Cardiac fibroblast (primary cell): Measurements from ENCODE around the gene CBX8.

Experiments
- DNase-seq, 2 donors: peaks; one replicate each; pipeline versions ENCODE4 v3.0.0 to v3.0.0-alpha.2; 2010; ENCODE audit warnings: low read depth in 2 of 2
- H3K4me3 ChIP-seq, 2 donors: replicated peaks in 1 of 2; 1 replicate in 1 of 2; 2 replicates in 1 of 2; pipeline ENCODE4 v1.5.1; 2011; ENCODE audit warnings: low read depth in 2 of 2, low read length in 2 of 2, mild to moderate bottlenecking in 2 of 2, moderate library complexity in 1 of 2
- TF ChIP-seq, protein P1 (sequence below): IDR thresholded peaks from one replicate; pipeline ENCODE4 v1.5.1; 2011; ENCODE audit warnings: low read depth, mild to moderate bottlenecking, low read length, inconsistent platforms

The CBX8 gene

DNA sequence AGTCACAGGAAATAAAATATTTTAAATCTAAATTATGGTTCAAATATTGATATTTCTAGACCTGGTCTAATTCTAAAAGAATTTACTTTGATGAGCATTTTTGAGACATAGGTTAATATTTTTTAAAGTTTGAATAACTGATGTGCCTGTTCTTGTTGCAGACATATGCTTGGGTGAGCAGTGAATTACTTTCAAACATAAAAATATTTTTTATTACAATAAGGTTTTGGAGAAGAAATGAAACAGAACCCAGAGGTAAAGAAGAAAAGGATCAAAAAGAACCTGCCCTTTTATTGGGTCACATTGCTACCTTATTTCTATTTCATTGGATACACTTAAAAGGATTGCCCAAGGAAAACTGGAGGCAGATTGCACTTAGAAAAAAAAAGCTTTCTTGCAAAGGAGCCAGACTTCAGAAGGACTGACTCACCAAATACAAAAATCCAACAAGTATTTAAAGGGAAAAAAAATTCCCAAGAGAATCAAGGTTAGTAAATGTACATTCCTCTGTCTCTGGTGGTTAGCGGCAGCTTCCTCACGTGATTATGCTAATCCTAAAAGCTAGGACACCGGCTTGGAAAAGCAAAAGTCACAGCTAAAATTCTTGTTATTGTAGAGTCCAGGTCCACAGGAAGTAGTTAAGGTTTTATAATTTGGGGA, 47.6 kb downstream of the CBX8 start:
- no peak overlapping the region for H3K4me3 ChIP-seq
- TF ChIP-seq, protein P1, sequence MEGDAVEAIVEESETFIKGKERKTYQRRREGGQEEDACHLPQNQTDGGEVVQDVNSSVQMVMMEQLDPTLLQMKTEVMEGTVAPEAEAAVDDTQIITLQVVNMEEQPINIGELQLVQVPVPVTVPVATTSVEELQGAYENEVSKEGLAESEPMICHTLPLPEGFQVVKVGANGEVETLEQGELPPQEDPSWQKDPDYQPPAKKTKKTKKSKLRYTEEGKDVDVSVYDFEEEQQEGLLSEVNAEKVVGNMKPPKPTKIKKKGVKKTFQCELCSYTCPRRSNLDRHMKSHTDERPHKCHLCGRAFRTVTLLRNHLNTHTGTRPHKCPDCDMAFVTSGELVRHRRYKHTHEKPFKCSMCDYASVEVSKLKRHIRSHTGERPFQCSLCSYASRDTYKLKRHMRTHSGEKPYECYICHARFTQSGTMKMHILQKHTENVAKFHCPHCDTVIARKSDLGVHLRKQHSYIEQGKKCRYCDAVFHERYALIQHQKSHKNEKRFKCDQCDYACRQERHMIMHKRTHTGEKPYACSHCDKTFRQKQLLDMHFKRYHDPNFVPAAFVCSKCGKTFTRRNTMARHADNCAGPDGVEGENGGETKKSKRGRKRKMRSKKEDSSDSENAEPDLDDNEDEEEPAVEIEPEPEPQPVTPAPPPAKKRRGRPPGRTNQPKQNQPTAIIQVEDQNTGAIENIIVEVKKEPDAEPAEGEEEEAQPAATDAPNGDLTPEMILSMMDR: no peak
- DNase-seq: peak; percentile 73 to 82

DNA sequence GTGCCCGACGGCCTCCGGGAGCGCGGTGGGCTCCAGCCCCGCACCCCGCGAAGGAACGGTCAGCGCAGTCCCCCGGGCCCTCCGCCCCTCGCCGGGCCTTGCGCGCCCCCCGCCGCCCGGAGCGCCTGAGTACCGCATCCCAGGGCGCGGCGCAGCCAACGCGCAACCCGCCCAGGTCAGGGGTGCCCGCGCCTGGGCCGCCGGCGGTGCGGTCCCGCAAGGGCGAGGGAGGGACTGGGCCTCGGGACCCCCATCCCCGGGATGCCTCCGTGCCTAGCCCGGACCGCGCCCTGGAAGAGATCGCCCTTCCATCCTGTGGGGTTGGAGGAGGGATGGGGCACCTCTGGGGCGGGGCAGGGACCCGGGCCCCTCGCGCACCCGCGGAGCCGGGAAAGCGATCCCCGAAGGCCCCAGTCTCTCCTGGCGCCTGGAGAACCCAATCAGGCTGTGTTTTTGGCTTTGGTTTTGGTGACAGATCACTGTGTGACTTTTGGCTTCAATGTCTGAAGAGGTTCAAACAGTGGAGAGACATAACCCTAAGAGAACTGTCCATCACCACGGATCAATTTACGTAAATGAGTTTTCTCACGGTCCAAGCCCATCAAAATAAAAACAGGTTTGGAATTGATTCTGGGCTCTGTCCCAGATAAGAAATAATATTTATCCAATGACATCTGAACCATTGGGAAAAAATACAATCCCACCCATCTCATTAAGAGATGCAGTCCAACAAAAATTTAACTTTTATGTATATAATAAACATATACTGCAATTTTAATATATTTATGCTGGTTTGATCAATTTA, 48.4 kb downstream of the CBX8 start:
- no peak for DNase-seq
- TF ChIP-seq, protein P1: no peak
- no peak overlapping the region for H3K4me3 ChIP-seq

DNA sequence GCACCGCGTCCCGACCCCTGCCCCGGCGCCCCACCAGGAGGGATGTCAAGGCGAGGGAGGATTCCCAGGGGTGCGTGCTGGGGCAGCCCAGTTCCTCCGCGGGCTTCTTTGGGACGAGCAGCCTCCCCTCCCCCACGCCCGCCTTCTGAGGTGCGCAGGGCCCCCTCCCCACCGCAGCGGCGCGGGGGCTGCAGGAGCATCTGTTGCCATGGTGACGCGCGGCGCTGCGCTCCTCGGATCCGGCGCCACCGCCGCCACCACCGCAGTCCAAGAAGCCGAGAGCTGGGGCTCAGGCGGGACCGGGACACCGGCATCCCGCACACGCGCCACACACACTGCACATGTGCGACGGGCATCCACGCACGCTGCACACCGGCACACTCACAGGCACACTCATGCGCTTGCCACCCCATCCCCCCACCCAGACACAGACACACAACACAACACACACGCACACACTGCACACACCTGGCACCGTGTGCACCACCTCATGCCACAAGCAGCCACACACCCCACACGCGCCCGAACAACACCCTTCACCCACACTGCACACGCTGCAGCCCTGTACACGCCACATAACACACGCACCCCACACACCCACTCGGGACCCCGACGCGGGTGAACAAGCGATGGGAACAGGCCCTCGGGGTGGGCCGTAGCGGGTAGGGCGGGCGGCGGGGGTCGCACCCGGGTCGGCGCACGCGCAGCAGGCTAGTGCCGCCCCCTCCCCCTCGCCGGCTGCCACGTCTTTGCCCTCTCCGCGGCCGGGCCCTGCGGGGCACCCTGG, 49.2 kb downstream of the CBX8 start:
- no peak overlapping the region for H3K4me3 ChIP-seq
- DNase-seq: no peak
- TF ChIP-seq, protein P1: no peak

DNA sequence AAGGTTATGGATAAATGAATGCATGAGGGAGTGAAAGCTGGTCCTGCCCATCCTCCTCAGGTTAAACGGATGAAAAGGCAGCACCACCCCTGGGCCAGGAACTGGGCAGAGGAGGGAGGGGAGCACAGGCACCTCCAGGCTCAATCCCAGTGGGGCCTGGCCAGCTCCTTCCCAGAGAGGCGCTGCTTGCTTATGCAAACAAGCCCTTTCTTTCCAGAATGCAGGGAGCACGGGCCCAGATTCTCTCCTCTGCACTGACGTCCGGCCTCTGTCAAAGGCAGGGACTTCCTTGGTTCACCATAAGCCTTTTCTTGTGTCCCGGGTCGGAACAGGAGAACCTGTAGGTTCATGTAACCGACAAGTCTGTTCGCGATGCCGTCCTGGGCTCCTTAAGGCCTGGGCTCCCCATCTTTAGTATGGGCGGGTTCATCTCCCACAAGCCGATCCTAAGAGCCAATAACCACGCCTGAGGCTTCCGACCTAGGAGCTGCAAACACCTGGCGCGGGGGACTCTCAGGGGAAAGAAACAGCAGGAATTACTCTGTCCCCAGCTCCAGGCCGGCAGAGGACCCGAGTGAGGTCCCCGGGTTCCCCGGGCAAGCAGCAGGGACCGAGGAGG, 49.9 kb downstream of the CBX8 start:
- H3K4me3 ChIP-seq: no peak overlapping the region
- DNase-seq: peak; percentile 6 to 18

DNA sequence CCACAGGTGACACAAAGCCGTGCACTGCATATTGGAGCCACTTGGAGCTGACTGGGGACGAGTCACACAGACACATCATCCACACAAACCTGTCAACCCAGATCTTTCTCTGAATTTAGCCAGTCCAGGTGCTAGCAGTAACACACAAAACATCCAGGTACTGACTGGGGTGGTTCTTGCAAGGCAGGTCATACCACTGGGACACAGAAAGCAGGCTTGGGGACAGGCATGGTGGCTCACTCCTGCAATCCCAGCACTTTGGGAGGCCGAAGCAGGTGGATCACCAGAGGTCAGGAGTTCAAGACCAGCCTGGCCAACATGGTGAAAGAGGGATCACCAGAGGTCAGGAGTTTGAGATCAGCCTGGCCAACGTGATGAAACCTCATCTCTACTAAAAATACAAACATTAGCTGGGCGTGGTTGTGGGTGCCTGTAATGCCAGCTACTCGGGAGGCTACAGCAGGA, 51.2 kb downstream of the CBX8 start:
- no peak overlapping the region for H3K4me3 ChIP-seq
- no peak for DNase-seq
- TF ChIP-seq, protein P1: no peak

More for the DNA sequence above, 49.9 kb downstream of the CBX8 start:
- TF ChIP-seq, protein P1: no peak

DNA sequence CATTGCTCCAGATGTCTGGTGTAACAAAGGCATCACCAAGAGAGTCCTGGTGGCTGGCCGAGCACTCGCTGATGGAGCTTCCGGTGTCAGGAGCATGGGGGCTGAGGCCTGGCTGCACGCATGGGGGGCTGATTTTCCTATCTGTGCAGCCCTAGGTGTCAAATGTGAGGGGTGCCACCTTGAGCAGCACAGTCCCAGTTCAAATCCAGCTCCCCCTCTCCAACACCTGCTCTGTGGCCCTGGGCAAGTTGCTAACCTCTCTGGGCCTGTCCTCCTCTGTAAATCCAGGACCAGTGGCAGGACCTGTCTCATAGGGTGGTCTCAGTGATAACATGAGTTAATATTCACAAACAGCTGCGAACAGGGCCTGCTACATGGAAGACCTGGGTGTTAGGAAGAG, 53.3 kb downstream of the CBX8 start:
- TF ChIP-seq, protein P1: no peak
- DNase-seq: no peak
- no peak overlapping the region for H3K4me3 ChIP-seq
